GM23338 (cell line): Measurements from ENCODE around the gene UBTF. TPM values are rescaled to one million over a fixed set of nuclear protein-coding genes. Genes with fewer than 3 reads are reported as not detected.

Source experiments
- ATAC-seq: fragments of 200-7000 bp; cut with Tn5 transposase; 3 replicates; pipeline ENCODE4 v1.9.1; 2020
- DNase-seq: peaks from one replicate; pipeline ENCODE4 v3.0.0-alpha.2; 2015; ENCODE audit warnings: low spot score
- H2AFZ ChIP-seq: fragments of 200-600 bp; sonication (generic); 2 replicates; pipeline ENCODE4 v1.8.0; 2016; ENCODE audit warnings: antibody characterized with exemption, mild to moderate bottlenecking, moderate library complexity
- H3F3A ChIP-seq: fragments of 200-600 bp; sonication (generic); replicated peaks from 2 replicates; pipeline ENCODE4 v1.8.0; 2017; ENCODE audit warnings: antibody characterized with exemption, mixed run types, low read depth
- H3K27ac ChIP-seq: fragments of 200-600 bp; sonication (generic); 2 replicates; pipeline ENCODE4 v1.6.1; 2016; ENCODE audit warnings: low read depth
- H3K27me3 ChIP-seq: fragments of 200-600 bp; sonication (generic); 2 replicates; pipeline ENCODE4 v1.8.0; 2016; ENCODE audit warnings: mild to moderate bottlenecking, mixed run types, moderate library complexity; ENCODE audit not compliant: insufficient read depth
- H3K36me3 ChIP-seq: fragments of 200-600 bp; sonication (generic); 2 replicates; pipeline ENCODE4 v1.8.0; 2016; ENCODE audit warnings: mild to moderate bottlenecking; ENCODE audit not compliant: insufficient read depth
- H3K4me1 ChIP-seq: fragments of 200-600 bp; sonication (generic); 2 replicates; pipeline ENCODE4 v1.8.0; 2016; ENCODE audit warnings: mild to moderate bottlenecking, moderate library complexity; ENCODE audit not compliant: insufficient read depth
- H3K4me2 ChIP-seq: fragments of 200-600 bp; sonication (generic); 2 replicates; pipeline ENCODE4 v1.7.1; 2017; ENCODE audit warnings: mixed run types
- H3K4me3 ChIP-seq: fragments of 200-600 bp; sonication (generic); 2 replicates; pipeline ENCODE4 v1.6.1; 2016; ENCODE audit warnings: mixed run types
- H3K79me2 ChIP-seq: fragments of 200-600 bp; sonication (generic); replicated peaks from 2 replicates; pipeline ENCODE4 v1.8.0; 2017; ENCODE audit warnings: mild to moderate bottlenecking; ENCODE audit not compliant: insufficient read depth
- H3K9me2 ChIP-seq: fragments of 200-600 bp; sonication (generic); 2 replicates; pipeline ENCODE4 v1.8.0; 2017; ENCODE audit not compliant: insufficient read depth
- H4K20me1 ChIP-seq: fragments of 200-600 bp; sonication (generic); replicated peaks from 2 replicates; pipeline ENCODE4 v1.8.0; 2017; ENCODE audit warnings: mild to moderate bottlenecking; ENCODE audit not compliant: insufficient read depth
- H3K27ac Mint-ChIP-seq: 2 replicates; pipeline ENCODE4 v1.8.0; 2020; ENCODE audit warnings: inconsistent platforms, mild to moderate bottlenecking, moderate library complexity, mixed read lengths
- H3K27me3 Mint-ChIP-seq: 3 replicates; pipeline ENCODE4 v1.8.0; 2022; ENCODE audit warnings: low read depth, mild to moderate bottlenecking, moderate library complexity, mixed read lengths, inconsistent platforms; ENCODE audit not compliant: insufficient read depth, poor library complexity
- H3K36me3 Mint-ChIP-seq: 3 replicates; pipeline ENCODE4 v1.8.0; 2021; ENCODE audit warnings: low read depth, mild to moderate bottlenecking, inconsistent platforms, moderate library complexity, mixed read lengths
- H3K4me1 Mint-ChIP-seq: 3 replicates; pipeline ENCODE4 v1.8.0; 2020; ENCODE audit warnings: mild to moderate bottlenecking, inconsistent platforms, mixed read lengths
- H3K4me3 Mint-ChIP-seq: 3 replicates; pipeline ENCODE4 v1.8.0; 2021; ENCODE audit warnings: moderate library complexity, mild to moderate bottlenecking, inconsistent platforms, mixed read lengths
- H3K9me3 Mint-ChIP-seq: 3 replicates; pipeline ENCODE4 v1.8.0; 2020; ENCODE audit warnings: moderate library complexity, mild to moderate bottlenecking, inconsistent platforms, mixed read lengths
- CREB1 ChIP-seq: fragments of 250-450 bp; sonication (Bioruptor Pico); IDR thresholded peaks from 2 replicates; pipeline ENCODE4 v1.5.0; 2020; ENCODE audit warnings: low read depth, mild to moderate bottlenecking, moderate library complexity
- EZH2 ChIP-seq: fragments of 200-600 bp; sonication (generic); IDR thresholded peaks from one replicate; pipeline ENCODE4 v1.8.0; 2017; ENCODE audit warnings: antibody characterized with exemption, mild to moderate bottlenecking, low read depth; ENCODE audit not compliant: unreplicated experiment
- JUNB ChIP-seq: IDR thresholded peaks from one replicate; pipeline ENCODE4 v1.6.1; 2016; ENCODE audit warnings: antibody characterized with exemption; ENCODE audit not compliant: unreplicated experiment
- NANOG ChIP-seq: IDR thresholded peaks from 2 replicates; pipeline ENCODE4 v1.6.1; 2016; ENCODE audit warnings: antibody characterized with exemption, borderline replicate concordance
- STAT1 ChIP-seq: IDR thresholded peaks from one replicate; pipeline ENCODE4 v1.6.1; 2016; ENCODE audit warnings: antibody characterized with exemption; ENCODE audit not compliant: unreplicated experiment
- ZNF462 ChIP-seq: fragments of 250-450 bp; sonication (Bioruptor Pico); IDR thresholded peaks from 2 replicates; pipeline ENCODE4 v1.5.0; 2020; ENCODE audit warnings: mild to moderate bottlenecking, moderate library complexity
- polyA plus RNA-seq: library from polyadenylated mRNA; unstranded; fragments of >200 nt; fragmentation: Nextera tagmentation; extraction: Ambion mirVana; gene quantifications from 2 replicates; pipeline ENCODE4 v1.2.1, GENCODE V29; 2016
- total RNA-seq: library from RNA; depleted of rRNA; stranded (reverse); fragments of >200 nt; shearing (Covaris generic); gene quantifications from 2 replicates; pipeline ENCODE4 v1.2.3, GENCODE V29; 2014
- TF ChIP-seq, protein P1 (sequence below), 2 experiments: fragments of 200-600 bp in 1 of 2; sonication (generic) in 1 of 2; conservative IDR thresholded peaks; 2 replicates each; pipeline versions ENCODE4 v1.5.1 to v1.6.1; 2016 to 2017; ENCODE audit warnings: antibody characterized with exemption in 2 of 2, low read depth in 2 of 2, mild to moderate bottlenecking in 2 of 2, moderate library complexity in 1 of 2
- TF ChIP-seq, protein P2 (sequence below): IDR thresholded peaks from 2 replicates; pipeline ENCODE4 v1.6.1; 2016; ENCODE audit warnings: antibody characterized with exemption
- TF ChIP-seq, protein P3 (sequence below): IDR thresholded peaks from one replicate; pipeline ENCODE4 v1.6.1; 2018; ENCODE audit warnings: antibody characterized with exemption; ENCODE audit not compliant: unreplicated experiment

Gene UBTF
- total and polyA plus RNA-seq, 2 experiments from 2014 or later: 29.9 to 62.2 TPM

- TF ChIP-seq, protein P1, sequence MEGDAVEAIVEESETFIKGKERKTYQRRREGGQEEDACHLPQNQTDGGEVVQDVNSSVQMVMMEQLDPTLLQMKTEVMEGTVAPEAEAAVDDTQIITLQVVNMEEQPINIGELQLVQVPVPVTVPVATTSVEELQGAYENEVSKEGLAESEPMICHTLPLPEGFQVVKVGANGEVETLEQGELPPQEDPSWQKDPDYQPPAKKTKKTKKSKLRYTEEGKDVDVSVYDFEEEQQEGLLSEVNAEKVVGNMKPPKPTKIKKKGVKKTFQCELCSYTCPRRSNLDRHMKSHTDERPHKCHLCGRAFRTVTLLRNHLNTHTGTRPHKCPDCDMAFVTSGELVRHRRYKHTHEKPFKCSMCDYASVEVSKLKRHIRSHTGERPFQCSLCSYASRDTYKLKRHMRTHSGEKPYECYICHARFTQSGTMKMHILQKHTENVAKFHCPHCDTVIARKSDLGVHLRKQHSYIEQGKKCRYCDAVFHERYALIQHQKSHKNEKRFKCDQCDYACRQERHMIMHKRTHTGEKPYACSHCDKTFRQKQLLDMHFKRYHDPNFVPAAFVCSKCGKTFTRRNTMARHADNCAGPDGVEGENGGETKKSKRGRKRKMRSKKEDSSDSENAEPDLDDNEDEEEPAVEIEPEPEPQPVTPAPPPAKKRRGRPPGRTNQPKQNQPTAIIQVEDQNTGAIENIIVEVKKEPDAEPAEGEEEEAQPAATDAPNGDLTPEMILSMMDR (conservative IDR thresholded peaks at IDR 0.05; ENCODE audit: low read depth in 2 of 2): no peak
- TF ChIP-seq EZH2: no peak
- no peak for TF ChIP-seq ZNF462
- TF ChIP-seq STAT1: no peak
- TF ChIP-seq, protein P2, sequence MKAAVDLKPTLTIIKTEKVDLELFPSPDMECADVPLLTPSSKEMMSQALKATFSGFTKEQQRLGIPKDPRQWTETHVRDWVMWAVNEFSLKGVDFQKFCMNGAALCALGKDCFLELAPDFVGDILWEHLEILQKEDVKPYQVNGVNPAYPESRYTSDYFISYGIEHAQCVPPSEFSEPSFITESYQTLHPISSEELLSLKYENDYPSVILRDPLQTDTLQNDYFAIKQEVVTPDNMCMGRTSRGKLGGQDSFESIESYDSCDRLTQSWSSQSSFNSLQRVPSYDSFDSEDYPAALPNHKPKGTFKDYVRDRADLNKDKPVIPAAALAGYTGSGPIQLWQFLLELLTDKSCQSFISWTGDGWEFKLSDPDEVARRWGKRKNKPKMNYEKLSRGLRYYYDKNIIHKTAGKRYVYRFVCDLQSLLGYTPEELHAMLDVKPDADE: no peak
Observed at GRCh38 chr17:44262654-44263225, 43.3 kb upstream of the UBTF start (continued).

- ATAC-seq (no peak), DNase-seq (no peak)
- no peak overlapping the region for H3K27ac Mint-ChIP-seq
- Histone ChIP-seq H3K4me3 (no peak overlapping the region), H3K27me3 (no peaks in the 10 kb centered on the region), H3K4me2 (no peak overlapping the region), H3F3A (no peaks in the 10 kb centered on the region), H4K20me1 (no peaks in the 10 kb centered on the region), H2AFZ (no peak overlapping the region), H3K9me2 (no peaks in the 10 kb centered on the region), H3K27ac (no peak overlapping the region), H3K79me2 (no peaks in the 10 kb centered on the region), H3K4me1 (no peaks in the 10 kb centered on the region), H3K36me3 (no peaks in the 10 kb centered on the region)
- H3K4me3 Mint-ChIP-seq: no peak overlapping the region
- no peaks in the 10 kb centered on the region for H3K36me3 Mint-ChIP-seq
- H3K27me3 Mint-ChIP-seq: peaks cover 14% of the 10 kb centered on the region
- H3K4me1 Mint-ChIP-seq: no peaks in the 10 kb centered on the region; the same call in 2 of the 3 replicates
- H3K9me3 Mint-ChIP-seq: no peaks in the 10 kb centered on the region; the same call in 2 of the 3 replicates
- no peak for TF ChIP-seq CREB1
- no peak for TF ChIP-seq STAT1
- no peak for TF ChIP-seq NANOG
- TF ChIP-seq, protein P1 (conservative IDR thresholded peaks at IDR 0.05; ENCODE audit: low read depth in 2 of 2): no peak
- TF ChIP-seq, protein P3, sequence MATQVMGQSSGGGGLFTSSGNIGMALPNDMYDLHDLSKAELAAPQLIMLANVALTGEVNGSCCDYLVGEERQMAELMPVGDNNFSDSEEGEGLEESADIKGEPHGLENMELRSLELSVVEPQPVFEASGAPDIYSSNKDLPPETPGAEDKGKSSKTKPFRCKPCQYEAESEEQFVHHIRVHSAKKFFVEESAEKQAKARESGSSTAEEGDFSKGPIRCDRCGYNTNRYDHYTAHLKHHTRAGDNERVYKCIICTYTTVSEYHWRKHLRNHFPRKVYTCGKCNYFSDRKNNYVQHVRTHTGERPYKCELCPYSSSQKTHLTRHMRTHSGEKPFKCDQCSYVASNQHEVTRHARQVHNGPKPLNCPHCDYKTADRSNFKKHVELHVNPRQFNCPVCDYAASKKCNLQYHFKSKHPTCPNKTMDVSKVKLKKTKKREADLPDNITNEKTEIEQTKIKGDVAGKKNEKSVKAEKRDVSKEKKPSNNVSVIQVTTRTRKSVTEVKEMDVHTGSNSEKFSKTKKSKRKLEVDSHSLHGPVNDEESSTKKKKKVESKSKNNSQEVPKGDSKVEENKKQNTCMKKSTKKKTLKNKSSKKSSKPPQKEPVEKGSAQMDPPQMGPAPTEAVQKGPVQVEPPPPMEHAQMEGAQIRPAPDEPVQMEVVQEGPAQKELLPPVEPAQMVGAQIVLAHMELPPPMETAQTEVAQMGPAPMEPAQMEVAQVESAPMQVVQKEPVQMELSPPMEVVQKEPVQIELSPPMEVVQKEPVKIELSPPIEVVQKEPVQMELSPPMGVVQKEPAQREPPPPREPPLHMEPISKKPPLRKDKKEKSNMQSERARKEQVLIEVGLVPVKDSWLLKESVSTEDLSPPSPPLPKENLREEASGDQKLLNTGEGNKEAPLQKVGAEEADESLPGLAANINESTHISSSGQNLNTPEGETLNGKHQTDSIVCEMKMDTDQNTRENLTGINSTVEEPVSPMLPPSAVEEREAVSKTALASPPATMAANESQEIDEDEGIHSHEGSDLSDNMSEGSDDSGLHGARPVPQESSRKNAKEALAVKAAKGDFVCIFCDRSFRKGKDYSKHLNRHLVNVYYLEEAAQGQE: no peak
- TF ChIP-seq JUNB: no peak
Observed at GRCh38 chr17:44260296-44260695, 40.8 kb upstream of the UBTF start.
